H9 (cell line): ENCODE measurements around the gene CFAP54. TPM values are rescaled to one million over a fixed set of nuclear protein-coding genes. Genes with fewer than 3 reads are reported as not detected.

Source experiments
- DNase-seq: peaks from one replicate; pipeline ENCODE4 v3.0.0-alpha.2; 2017
- H2AFZ ChIP-seq: one replicate; pipeline ENCODE4 v1.6.1; 2013; ENCODE audit warnings: mild to moderate bottlenecking, low read length, control low read depth, moderate library complexity
- H2AK5ac ChIP-seq: 2 replicates; pipeline ENCODE4 v1.6.1; 2013; ENCODE audit warnings: low read length, control low read depth, mixed read lengths; ENCODE audit not compliant: insufficient read length
- H2BK120ac ChIP-seq: one replicate; pipeline ENCODE4 v1.6.1; 2013; ENCODE audit warnings: low read depth, mild to moderate bottlenecking, low read length, control low read depth, inconsistent platforms; ENCODE audit not compliant: poor library complexity, severe bottlenecking
- H2BK12ac ChIP-seq: 2 replicates; pipeline ENCODE4 v1.6.1; 2013; ENCODE audit warnings: low read length, control low read depth, mixed read lengths, low read depth; ENCODE audit not compliant: insufficient read length
- H2BK15ac ChIP-seq: 2 replicates; pipeline ENCODE4 v1.6.1; 2013; ENCODE audit warnings: low read depth, low read length, control low read depth
- H2BK20ac ChIP-seq: one replicate; pipeline ENCODE4 v1.6.1; 2013; ENCODE audit warnings: low read depth, mild to moderate bottlenecking, low read length, control low read depth, inconsistent platforms; ENCODE audit not compliant: poor library complexity, severe bottlenecking
- H2BK5ac ChIP-seq: 2 replicates; pipeline ENCODE4 v1.6.1; 2013; ENCODE audit warnings: low read length, control low read depth, mixed read lengths; ENCODE audit not compliant: insufficient read length
- H3K14ac ChIP-seq: 2 replicates; pipeline ENCODE4 v1.6.1; 2013; ENCODE audit warnings: low read length, control low read depth; ENCODE audit not compliant: insufficient read depth
- H3K18ac ChIP-seq: 2 replicates; pipeline ENCODE4 v1.6.1; 2013; ENCODE audit warnings: low read depth, mild to moderate bottlenecking, mixed read lengths, low read length, control low read depth; ENCODE audit not compliant: insufficient read length
- H3K23ac ChIP-seq: 2 replicates; pipeline ENCODE4 v1.6.1; 2013; ENCODE audit warnings: low read length, control low read depth, mixed read lengths, low read depth; ENCODE audit not compliant: insufficient read length
- H3K23me2 ChIP-seq: 2 replicates; pipeline ENCODE4 v1.6.1; 2013; ENCODE audit warnings: low read depth, mild to moderate bottlenecking, mixed read lengths, low read length, control low read depth; ENCODE audit not compliant: insufficient read length, poor library complexity, severe bottlenecking
- H3K27ac ChIP-seq: 2 replicates; pipeline ENCODE4 v1.5.1; 2013; ENCODE audit warnings: low read length, control low read depth, mixed read lengths, low read depth; ENCODE audit not compliant: insufficient read length
- H3K27me3 ChIP-seq: 2 replicates; pipeline ENCODE4 v1.6.1; 2013; ENCODE audit warnings: low read length, control low read depth, inconsistent platforms; ENCODE audit not compliant: insufficient read depth
- H3K4ac ChIP-seq: 2 replicates; pipeline ENCODE4 v1.6.1; 2013; ENCODE audit warnings: low read depth, mild to moderate bottlenecking, control low read depth, inconsistent platforms, low read length, moderate library complexity
- H3K4me1 ChIP-seq: 2 replicates; pipeline ENCODE4 v1.6.1; 2013; ENCODE audit warnings: low read length, control low read depth, inconsistent platforms; ENCODE audit not compliant: insufficient read depth
- H3K4me2 ChIP-seq: 2 replicates; pipeline ENCODE4 v1.6.1; 2013; ENCODE audit warnings: low read length, control low read depth, mixed read lengths; ENCODE audit not compliant: insufficient read length, insufficient read depth
- H3K56ac ChIP-seq: 2 replicates; pipeline ENCODE4 v1.6.1; 2013; ENCODE audit warnings: low read depth, mild to moderate bottlenecking, mixed read lengths, low read length, control low read depth; ENCODE audit not compliant: insufficient read length
- H3K79me1 ChIP-seq: 2 replicates; pipeline ENCODE4 v1.6.1; 2013; ENCODE audit warnings: low read depth, mild to moderate bottlenecking, moderate library complexity, low read length, control low read depth, inconsistent platforms; ENCODE audit not compliant: insufficient read depth, poor library complexity, severe bottlenecking
- H3K79me2 ChIP-seq: 2 replicates; pipeline ENCODE4 v1.6.1; 2013; ENCODE audit warnings: low read length, control low read depth, inconsistent platforms; ENCODE audit not compliant: insufficient read depth
- H3K9ac ChIP-seq: 2 replicates; pipeline ENCODE4 v1.6.1; 2013; ENCODE audit warnings: low read length, control low read depth, mixed read lengths; ENCODE audit not compliant: insufficient read length; ENCODE audit errors: extremely low read depth
- H3K9me3 ChIP-seq: one replicate; pipeline ENCODE4 v1.6.1; 2013; ENCODE audit warnings: low read depth, low read length, inconsistent platforms; ENCODE audit not compliant: control insufficient read depth
- H3T11ph ChIP-seq: one replicate; pipeline ENCODE4 v1.6.1; 2013; ENCODE audit warnings: mild to moderate bottlenecking, low read length, control low read depth, inconsistent platforms
- H4K20me1 ChIP-seq: one replicate; pipeline ENCODE4 v1.6.1; 2013; ENCODE audit not compliant: control insufficient read depth, insufficient read length, insufficient read depth
- H4K5ac ChIP-seq: 2 replicates; pipeline ENCODE4 v1.6.1; 2013; ENCODE audit warnings: low read depth, mild to moderate bottlenecking, mixed read lengths, low read length, control low read depth; ENCODE audit not compliant: insufficient read length
- H4K8ac ChIP-seq: replicated peaks from 2 replicates; pipeline ENCODE4 v1.6.1; 2013; ENCODE audit warnings: low read length, control low read depth, mixed read lengths, low read depth; ENCODE audit not compliant: insufficient read length
- H4K91ac ChIP-seq: 2 replicates; pipeline ENCODE4 v1.6.1; 2013; ENCODE audit warnings: low read depth, mild to moderate bottlenecking, moderate library complexity, mixed read lengths, low read length, control low read depth; ENCODE audit not compliant: insufficient read length
- H3K27ac Mint-ChIP-seq, 3 experiments: 2 replicates in 2 of 3; 3 replicates in 1 of 3; pipeline ENCODE4 v1.8.0; 2020 to 2021; ENCODE audit warnings: mixed read lengths in 3 of 3, mild to moderate bottlenecking in 1 of 3, moderate library complexity in 1 of 3
- H3K27me3 Mint-ChIP-seq: 2 replicates; pipeline ENCODE4 v1.8.0; 2021; ENCODE audit warnings: low read depth, mild to moderate bottlenecking, moderate library complexity, mixed read lengths
- H3K36me3 Mint-ChIP-seq, 3 experiments: 2 replicates in 2 of 3; 3 replicates in 1 of 3; pipeline ENCODE4 v1.8.0; 2020 to 2021; ENCODE audit warnings: low read depth in 3 of 3, mixed read lengths in 3 of 3; ENCODE audit not compliant: insufficient read depth in 1 of 3
- H3K4me1 Mint-ChIP-seq, 2 experiments: 2 replicates each; pipeline ENCODE4 v1.8.0; 2020; ENCODE audit warnings: mixed read lengths in 2 of 2
- H3K4me3 Mint-ChIP-seq, 2 experiments: 2 replicates in 1 of 2; 3 replicates in 1 of 2; pipeline ENCODE4 v1.8.0; 2020 to 2021; ENCODE audit warnings: mild to moderate bottlenecking in 2 of 2, mixed read lengths in 2 of 2, moderate library complexity in 1 of 2
- H3K9me3 Mint-ChIP-seq, 2 experiments: 2 replicates in 1 of 2; 3 replicates in 1 of 2; pipeline ENCODE4 v1.8.0; 2020; ENCODE audit warnings: mild to moderate bottlenecking in 2 of 2, mixed read lengths in 2 of 2, moderate library complexity in 1 of 2
- CTCF ChIP-seq: fragments of 200-600 bp; sonication (generic); conservative IDR thresholded peaks from 3 replicates; pipeline ENCODE4 v1.8.0; 2021; ENCODE audit warnings: antibody characterized with exemption, mild to moderate bottlenecking
- WGBS: extraction: QIAGEN DNeasy Blood & Tissue Kit; methylation state at CpG from one replicate; pipeline ENCODE4 v1.1.7; 2013; ENCODE audit warnings: missing lambda C conversion rate, low lambda C conversion rate, mixed read lengths; ENCODE audit not compliant: insufficient read length; ENCODE audit errors: extremely low coverage; 5-methylcytosine and 5-hydroxymethylcytosine counted together
- total RNA-seq: library from RNA; stranded (reverse); gene quantifications from 2 replicates; pipeline ENCODE4 v1.2.1, GENCODE V29; 2021

The CFAP54 gene
- total RNA-seq, 1 experiment from 2014 or later = 0.24 TPM

GRCh38 chr12:96906498-96906848, 417.1 kb downstream of the CFAP54 start:
- Mint-ChIP-seq H3K4me3 (peak overlapping the region; percentile 83 to 92), H3K4me1 (peaks cover 25 to 27% of the 10 kb centered on the region in 2 experiments), H3K27ac (peak overlapping the region in 1 of 3 experiments; percentile 93; a peak in 2 of 7 replicates), H3K36me3 (peaks cover 0 to 11% (median 4%) of the 10 kb centered on the region in 3 experiments; a peak in 3 of 7 replicates), H3K9me3 (no peaks in the 10 kb centered on the region; a peak in 1 of 5 replicates), H3K27me3 (no peaks in the 10 kb centered on the region)
- H3K9me3 ChIP-seq = no peaks in the 10 kb centered on the region
- no peak overlapping the region for H3K4ac ChIP-seq
- no peak overlapping the region for H4K8ac ChIP-seq
- no peak overlapping the region for H3K9ac ChIP-seq
- no CpG with 5 or more reads among the region's 9 CpGs for WGBS
- no peak overlapping the region for H4K91ac ChIP-seq
- no peak overlapping the region for H2BK5ac ChIP-seq
- H4K5ac ChIP-seq = no peak overlapping the region
- no peak overlapping the region for H2AFZ ChIP-seq
- H2BK15ac ChIP-seq = no peak overlapping the region
- H3K18ac ChIP-seq = no peak overlapping the region
- H3K79me1 ChIP-seq = no peaks in the 10 kb centered on the region
- H3K4me1 ChIP-seq = no peaks in the 10 kb centered on the region; the same call in 1 of the 2 replicates
- no peak for DNase-seq
- H3K23me2 ChIP-seq = peaks cover 2% of the 10 kb centered on the region
- H3K56ac ChIP-seq = no peak overlapping the region
- TF ChIP-seq CTCF = no peak
- no peak overlapping the region for H2BK20ac ChIP-seq
- H2AK5ac ChIP-seq = no peak overlapping the region
- H3K14ac ChIP-seq = no peak overlapping the region
- H3K4me2 ChIP-seq = peak overlapping the region; percentile 49
- no peak overlapping the region for H3K27ac ChIP-seq
- no peak overlapping the region for H3T11ph ChIP-seq
- no peak overlapping the region for H2BK120ac ChIP-seq
- H3K79me2 ChIP-seq = no peaks in the 10 kb centered on the region
- no peaks in the 10 kb centered on the region for H4K20me1 ChIP-seq
- no peak overlapping the region for H3K23ac ChIP-seq
- no peaks in the 10 kb centered on the region for H3K27me3 ChIP-seq
- H2BK12ac ChIP-seq = no peak overlapping the region
